SK-N-SH (cell line): ENCODE data around the gene PCDH17. TPM values are rescaled to one million over a fixed set of nuclear protein-coding genes. Genes with fewer than 3 reads are reported as not detected.

Source experiments
- CTCF ChIA-PET: fragments of 300-600, 350-600 bp; formaldehyde crosslinking; extraction: SDS; loops from one replicate; lab custom pipeline; 2021; lab: Yijun Ruan, JAX
- POLR2A ChIA-PET: fragments of 350-600 bp; sonication (Branson Sonifier 250); formaldehyde crosslinking; extraction: SDS; loops from one replicate; lab custom pipeline; 2020; ENCODE audit warnings: antibody characterized with exemption, inconsistent platforms; lab: Yijun Ruan, JAX
- DNase-seq: peaks from one replicate; pipeline ENCODE4 v3.0.0; 2012
- H2AFZ ChIP-seq: fragments of 200-600 bp; sonication (generic); 2 replicates; pipeline ENCODE4 v1.8.1; 2016; ENCODE audit warnings: antibody characterized with exemption, mild to moderate bottlenecking, low read depth
- H3F3A ChIP-seq: fragments of 200-600 bp; sonication (generic); replicated peaks from 2 replicates; pipeline ENCODE3; 2016; ENCODE audit warnings: antibody characterized with exemption, mild to moderate bottlenecking; ENCODE audit not compliant: insufficient read depth
- H3K27ac ChIP-seq, 2 experiments: fragments of 200-500 bp in 1 of 2; fragments of 200-600 bp in 1 of 2; sonication (Bioruptor generic) in 1 of 2; sonication (generic), shearing (Covaris generic) in 1 of 2; 2 replicates each; pipeline versions ENCODE4 v1.5.1 to v1.6.1; 2014 to 2016; ENCODE audit warnings: low read depth in 2 of 2, inconsistent platforms in 1 of 2, low read length in 1 of 2, mild to moderate bottlenecking in 1 of 2, mixed read lengths in 1 of 2
- H3K27me3 ChIP-seq: fragments of 200-600 bp; sonication (generic), shearing (Covaris generic); 2 replicates; pipeline ENCODE4 v1.6.1; 2016; ENCODE audit warnings: mixed run types; ENCODE audit not compliant: insufficient read depth
- H3K36me3 ChIP-seq, 2 experiments: fragments of 200-500 bp in 1 of 2; fragments of 200-600 bp in 1 of 2; sonication (Bioruptor generic) in 1 of 2; sonication (generic) in 1 of 2; replicated peaks in 1 of 2; 2 replicates each; pipeline versions ENCODE3 to v1.5.1; 2014 to 2016; ENCODE audit warnings: low read length in 1 of 2, mild to moderate bottlenecking in 1 of 2; ENCODE audit not compliant: insufficient read depth in 2 of 2, control insufficient read depth in 1 of 2
- H3K4me1 ChIP-seq, 2 experiments: fragments of 200-500 bp in 1 of 2; fragments of 200-600 bp in 1 of 2; sonication (Bioruptor generic) in 1 of 2; sonication (generic), shearing (Covaris generic) in 1 of 2; 2 replicates each; pipeline versions ENCODE4 v1.5.1 to v1.6.1; 2014 to 2016; ENCODE audit warnings: low read depth in 1 of 2, low read length in 1 of 2, mixed run types in 1 of 2; ENCODE audit not compliant: insufficient read depth in 2 of 2, control insufficient read depth in 1 of 2
- H3K4me2 ChIP-seq: fragments of 200-600 bp; sonication (generic), shearing (Covaris generic); 2 replicates; pipeline ENCODE4 v1.6.1; 2017; ENCODE audit warnings: mixed run types
- H3K4me3 ChIP-seq, 2 experiments: fragments of 200-500 bp in 1 of 2; fragments of 200-600 bp in 1 of 2; sonication (Bioruptor generic) in 1 of 2; sonication (generic), shearing (Covaris generic) in 1 of 2; 2 replicates each; pipeline versions ENCODE4 v1.5.1 to v1.8.1; 2014 to 2016; ENCODE audit warnings: low read depth in 2 of 2, inconsistent platforms in 1 of 2, low read length in 1 of 2, mild to moderate bottlenecking in 1 of 2, mixed read lengths in 1 of 2, moderate library complexity in 1 of 2
- H3K79me2 ChIP-seq: fragments of 200-600 bp; sonication (generic); 2 replicates; pipeline ENCODE4 v1.8.1; 2017; ENCODE audit warnings: mild to moderate bottlenecking; ENCODE audit not compliant: insufficient read depth
- H3K9ac ChIP-seq: fragments of 200-600 bp; sonication (generic); 2 replicates; pipeline ENCODE4 v1.6.1; 2017; ENCODE audit warnings: mixed run types
- H3K9me2 ChIP-seq: fragments of 200-600 bp; sonication (generic); 2 replicates; pipeline ENCODE4 v1.6.1; 2017; ENCODE audit warnings: mixed run types
- H3K9me3 ChIP-seq: fragments of 200-600 bp; sonication (generic); 2 replicates; pipeline ENCODE4 v1.6.1; 2017; ENCODE audit warnings: mixed run types, mild to moderate bottlenecking, moderate library complexity
- H4K20me1 ChIP-seq: fragments of 200-600 bp; sonication (generic); 2 replicates; pipeline ENCODE4 v1.6.1; 2017; ENCODE audit warnings: mild to moderate bottlenecking, mixed run types; ENCODE audit not compliant: insufficient read depth
- CHD2 ChIP-seq: fragments of 150-350 bp; IDR thresholded peaks from 2 replicates; pipeline ENCODE4 v1.6.1; 2018; ENCODE audit warnings: low read length; ENCODE audit not compliant: partially characterized antibody
- ELF1 ChIP-seq: IDR thresholded peaks from 2 replicates; pipeline ENCODE4 v1.4.0; 2012
- EP300 ChIP-seq, 2 experiments: IDR thresholded peaks; 2 replicates each; pipeline versions ENCODE4 v1.4.0 to v1.6.1; 2012; ENCODE audit warnings: borderline replicate concordance in 1 of 2, low read depth in 1 of 2, low read length in 1 of 2
- FOSL2 ChIP-seq: IDR thresholded peaks from 2 replicates; pipeline ENCODE4 v1.4.0; 2012; ENCODE audit warnings: low read depth, mild to moderate bottlenecking, moderate library complexity, borderline replicate concordance
- FOXJ3 ChIP-seq: sonication (generic); formaldehyde crosslinking; IDR thresholded peaks from 2 replicates; pipeline ENCODE4 v1.5.1; 2020; ENCODE audit warnings: mild to moderate bottlenecking, missing genetic modification reagents
- FOXM1 ChIP-seq: IDR thresholded peaks from 2 replicates; pipeline ENCODE4 v1.4.0; 2012; ENCODE audit warnings: low read depth, mild to moderate bottlenecking
- GATA2 ChIP-seq: sonication (generic); formaldehyde crosslinking; IDR thresholded peaks from 2 replicates; pipeline ENCODE4 v1.5.0; 2020; ENCODE audit warnings: mild to moderate bottlenecking, missing genetic modification reagents
- MEF2A ChIP-seq: IDR thresholded peaks from 2 replicates; pipeline ENCODE4 v1.4.0; 2012; ENCODE audit warnings: low read depth, borderline replicate concordance
- NRF1 ChIP-seq: IDR thresholded peaks from 2 replicates; pipeline ENCODE4 v1.6.1; 2012; ENCODE audit warnings: low read depth, mild to moderate bottlenecking, low read length
- POLR2AphosphoS5 ChIP-seq: IDR thresholded peaks from 2 replicates; pipeline ENCODE4 v1.6.1; 2012; ENCODE audit warnings: low read depth, low read length
- RAD21 ChIP-seq: IDR thresholded peaks from 2 replicates; pipeline ENCODE4 v1.6.1; 2012; ENCODE audit warnings: mild to moderate bottlenecking, low read length
- RCOR1 ChIP-seq: fragments of 150-350 bp; IDR thresholded peaks from 2 replicates; pipeline ENCODE4 v1.6.1; 2017; ENCODE audit warnings: antibody characterized with exemption, low read length
- RFX5 ChIP-seq: IDR thresholded peaks from 2 replicates; pipeline ENCODE4 v1.6.1; 2012; ENCODE audit warnings: mild to moderate bottlenecking, improper control_type of control experiment, low read length
- SIN3A ChIP-seq: IDR thresholded peaks from 2 replicates; pipeline ENCODE4 v1.6.1; 2012; ENCODE audit warnings: low read depth, mild to moderate bottlenecking, low read length, moderate library complexity, borderline replicate concordance
- TAF1 ChIP-seq: IDR thresholded peaks from 2 replicates; pipeline ENCODE4 v1.6.1; 2012; ENCODE audit warnings: low read depth, mild to moderate bottlenecking, low read length, moderate library complexity, borderline replicate concordance
- TCF12 ChIP-seq: IDR thresholded peaks from 2 replicates; pipeline ENCODE4 v1.4.0; 2012
- TEAD4 ChIP-seq: IDR thresholded peaks from 2 replicates; pipeline ENCODE4 v1.4.0; 2012; ENCODE audit warnings: mild to moderate bottlenecking, borderline replicate concordance; ENCODE audit not compliant: insufficient read depth
- YY1 ChIP-seq: IDR thresholded peaks from 2 replicates; pipeline ENCODE4 v1.4.0; 2012; ENCODE audit warnings: low read depth, mild to moderate bottlenecking
- WGBS: methylation state at CpG from one replicate; pipeline ENCODE4 v1.1.6; 2017; ENCODE audit warnings: low lambda C conversion rate; 5-methylcytosine and 5-hydroxymethylcytosine counted together
- polyA plus RNA-seq, 3 experiments: library from polyadenylated mRNA; depleted of rRNA; stranded (reverse); fragments of >200 nt; gene quantifications; 2 replicates each; pipeline ENCODE4 v1.2.3, GENCODE V29; 2012
- TF ChIP-seq, protein P1 (sequence below): IDR thresholded peaks from 2 replicates; pipeline ENCODE4 v1.4.0; 2012; ENCODE audit warnings: low read depth, borderline replicate concordance
- TF ChIP-seq, protein P2 (sequence below): IDR thresholded peaks from 2 replicates; pipeline ENCODE4; 2012
- TF ChIP-seq, protein P3 (sequence below): fragments of 200-600 bp; sonication (generic); IDR thresholded peaks from 2 replicates; pipeline ENCODE4 v1.6.1; 2017; ENCODE audit warnings: antibody characterized with exemption, mild to moderate bottlenecking, moderate library complexity

PCDH17 gene
- polyA plus RNA-seq, 1 of the 3 experiments (the other 2 are of a cell fraction), result 0.13 TPM

DNA sequence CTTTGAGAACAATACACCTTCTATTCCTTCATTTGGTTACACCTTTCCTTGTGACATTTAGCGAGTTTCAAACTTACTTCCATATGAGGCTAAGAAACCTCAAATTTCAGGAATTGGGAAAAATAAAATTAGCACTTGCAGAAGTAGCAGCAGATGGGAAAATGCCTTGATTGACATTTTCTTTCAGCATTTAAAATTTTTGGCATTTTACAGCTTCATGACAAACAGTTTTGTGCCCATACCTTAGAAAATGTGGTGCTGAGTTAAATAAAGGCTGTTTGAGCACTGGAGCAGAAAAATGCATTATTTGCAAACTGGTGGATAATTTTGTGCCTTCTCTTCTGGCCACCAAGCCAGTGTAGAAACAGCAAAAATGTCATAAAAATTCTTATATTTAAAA, 95.4 kb downstream of the PCDH17 start:
- WGBS, result 58% methylated on average over 1 of the region's 1 CpG
- Histone ChIP-seq H4K20me1 (no peaks in the 10 kb centered on the region), H2AFZ (no peak overlapping the region), H3F3A (no peaks in the 10 kb centered on the region)
- no peak for TF ChIP-seq FOSL2
- no peak for TF ChIP-seq RCOR1
- TF ChIP-seq YY1, result no peak
- TF ChIP-seq EP300 (IDR thresholded peaks at IDR 0.05; ENCODE audit: borderline replicate concordance in 1 of 2, low read depth in 1 of 2, low read length in 1 of 2), result no peak
- TF ChIP-seq, protein P1, sequence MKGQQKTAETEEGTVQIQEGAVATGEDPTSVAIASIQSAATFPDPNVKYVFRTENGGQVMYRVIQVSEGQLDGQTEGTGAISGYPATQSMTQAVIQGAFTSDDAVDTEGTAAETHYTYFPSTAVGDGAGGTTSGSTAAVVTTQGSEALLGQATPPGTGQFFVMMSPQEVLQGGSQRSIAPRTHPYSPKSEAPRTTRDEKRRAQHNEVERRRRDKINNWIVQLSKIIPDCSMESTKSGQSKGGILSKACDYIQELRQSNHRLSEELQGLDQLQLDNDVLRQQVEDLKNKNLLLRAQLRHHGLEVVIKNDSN, result no peak
- TF ChIP-seq SIN3A, result no peak
- no peak for TF ChIP-seq GATA2
- TF ChIP-seq, all 33 proteins: peak for 0
- Histone ChIP-seq H3K36me3 (no peaks in the 10 kb centered on the region), H3K9ac (no peak overlapping the region), H3K9me2 (no peaks in the 10 kb centered on the region), H3K27ac (no peak overlapping the region), H3K9me3 (no peaks in the 10 kb centered on the region), H3K4me3 (no peak overlapping the region), H3K27me3 (no peaks in the 10 kb centered on the region), H3K4me2 (no peak overlapping the region), H3K79me2 (no peaks in the 10 kb centered on the region), H3K4me1 (no peaks in the 10 kb centered on the region; a peak in 1 of 4 replicates)
- ChIA-PET POLR2A (no interaction called here), CTCF (no interaction called here)
- no peak for DNase-seq

DNA sequence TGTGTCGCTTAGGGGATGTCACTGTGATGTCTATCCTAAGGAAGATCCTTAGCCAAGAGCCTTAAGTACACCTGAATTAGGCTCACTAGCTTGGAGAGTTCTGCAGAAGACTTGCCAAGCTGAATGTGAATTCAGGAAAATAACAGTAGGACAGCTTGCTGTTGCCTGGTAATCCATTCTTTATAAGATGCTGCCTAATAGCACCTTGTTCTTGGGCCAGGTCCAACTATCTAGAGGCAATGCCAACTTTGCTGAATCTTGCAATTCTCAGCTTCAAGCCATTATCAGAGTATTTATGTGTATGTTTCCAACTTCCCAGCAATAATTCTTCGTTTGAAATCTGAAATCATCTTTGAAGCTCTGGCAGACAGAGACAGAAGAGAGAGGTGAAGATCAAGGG, 102.8 kb downstream of the PCDH17 start:
- Histone ChIP-seq H3K4me1 (peaks cover 0 to 9% of the 10 kb centered on the region in 2 experiments; a peak in 2 of 4 replicates), H3K79me2 (no peaks in the 10 kb centered on the region), H3K36me3 (no peaks in the 10 kb centered on the region), H3K27ac (no peak overlapping the region), H3K9ac (no peak overlapping the region), H3K27me3 (no peaks in the 10 kb centered on the region), H3K9me2 (no peaks in the 10 kb centered on the region), H4K20me1 (no peaks in the 10 kb centered on the region), H3F3A (no peaks in the 10 kb centered on the region), H3K4me2 (no peak overlapping the region), H3K4me3 (no peak overlapping the region), H3K9me3 (no peaks in the 10 kb centered on the region), H2AFZ (no peak overlapping the region)
- CTCF ChIA-PET, result interaction anchor here (1.3 kb wide), 1 partner anchor 12 kb away, joined by 3 read pairs; no protein-coding TSS in a partner anchor
- POLR2A ChIA-PET, result no interaction called here
- 30% methylated on average over 2 of the region's 2 CpGs for WGBS
- no peak for TF ChIP-seq NRF1
- TF ChIP-seq POLR2AphosphoS5, result no peak
- TF ChIP-seq RFX5, result no peak
- no peak for TF ChIP-seq ELF1
- TF ChIP-seq TCF12, result no peak
- TF ChIP-seq, protein P2, sequence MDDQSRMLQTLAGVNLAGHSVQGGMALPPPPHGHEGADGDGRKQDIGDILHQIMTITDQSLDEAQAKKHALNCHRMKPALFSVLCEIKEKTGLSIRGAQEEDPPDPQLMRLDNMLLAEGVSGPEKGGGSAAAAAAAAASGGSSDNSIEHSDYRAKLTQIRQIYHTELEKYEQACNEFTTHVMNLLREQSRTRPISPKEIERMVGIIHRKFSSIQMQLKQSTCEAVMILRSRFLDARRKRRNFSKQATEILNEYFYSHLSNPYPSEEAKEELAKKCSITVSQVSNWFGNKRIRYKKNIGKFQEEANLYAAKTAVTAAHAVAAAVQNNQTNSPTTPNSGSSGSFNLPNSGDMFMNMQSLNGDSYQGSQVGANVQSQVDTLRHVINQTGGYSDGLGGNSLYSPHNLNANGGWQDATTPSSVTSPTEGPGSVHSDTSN, result no peak
- TF ChIP-seq CHD2, result no peak
- TF ChIP-seq MEF2A, result no peak
- TF ChIP-seq RCOR1, result no peak
- no peak for TF ChIP-seq TEAD4
- TF ChIP-seq, protein P3, sequence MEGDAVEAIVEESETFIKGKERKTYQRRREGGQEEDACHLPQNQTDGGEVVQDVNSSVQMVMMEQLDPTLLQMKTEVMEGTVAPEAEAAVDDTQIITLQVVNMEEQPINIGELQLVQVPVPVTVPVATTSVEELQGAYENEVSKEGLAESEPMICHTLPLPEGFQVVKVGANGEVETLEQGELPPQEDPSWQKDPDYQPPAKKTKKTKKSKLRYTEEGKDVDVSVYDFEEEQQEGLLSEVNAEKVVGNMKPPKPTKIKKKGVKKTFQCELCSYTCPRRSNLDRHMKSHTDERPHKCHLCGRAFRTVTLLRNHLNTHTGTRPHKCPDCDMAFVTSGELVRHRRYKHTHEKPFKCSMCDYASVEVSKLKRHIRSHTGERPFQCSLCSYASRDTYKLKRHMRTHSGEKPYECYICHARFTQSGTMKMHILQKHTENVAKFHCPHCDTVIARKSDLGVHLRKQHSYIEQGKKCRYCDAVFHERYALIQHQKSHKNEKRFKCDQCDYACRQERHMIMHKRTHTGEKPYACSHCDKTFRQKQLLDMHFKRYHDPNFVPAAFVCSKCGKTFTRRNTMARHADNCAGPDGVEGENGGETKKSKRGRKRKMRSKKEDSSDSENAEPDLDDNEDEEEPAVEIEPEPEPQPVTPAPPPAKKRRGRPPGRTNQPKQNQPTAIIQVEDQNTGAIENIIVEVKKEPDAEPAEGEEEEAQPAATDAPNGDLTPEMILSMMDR, result no peak
- TF ChIP-seq FOXM1, result no peak
- no peak for TF ChIP-seq TAF1
- no peak for TF ChIP-seq YY1
- TF ChIP-seq RAD21, result no peak
- no peak for TF ChIP-seq FOXJ3 (CRISPR knock-in tag)
- no peak for DNase-seq
